Measurements from ENCODE around the gene SMCR8. TPM values are rescaled to one million over a fixed set of nuclear protein-coding genes. Genes with fewer than 3 reads are reported as not detected.
A peak's percentile ranks its signal among the peaks of the same experiment; 100 is the strongest.

The SMCR8 gene
- total RNA-seq, 1 donor from 2014 or later: 8.9 TPM

DNA sequence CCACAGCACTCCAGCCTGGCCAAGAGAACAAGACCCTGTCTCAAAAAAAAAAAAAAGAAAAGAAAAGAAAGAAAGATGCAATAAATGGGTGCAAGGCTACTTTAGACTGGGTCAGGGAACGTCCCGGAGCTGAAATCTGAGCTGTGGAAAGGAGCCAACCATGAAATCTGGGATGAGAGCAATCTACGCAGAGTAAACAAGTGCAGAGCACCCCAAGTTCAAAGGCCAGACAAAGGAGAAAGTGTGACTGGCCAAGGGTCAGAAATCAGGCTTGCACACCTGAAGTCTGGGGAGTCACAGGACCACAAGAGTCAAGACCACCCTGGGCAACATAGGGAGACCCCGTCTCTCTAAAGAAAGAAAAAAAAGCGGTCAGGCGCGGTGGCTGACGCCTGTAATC, 45.4 kb downstream of the SMCR8 start:
- Histone ChIP-seq H3K9ac (no peak overlapping the region), H3F3A (ENCODE audit: low read depth) (no peaks in the 10 kb centered on the region), H3K27ac (no peak overlapping the region), H3K4me1 (peaks cover 5% of the 10 kb centered on the region), H3K9me3 (ENCODE audit: low read depth) (no peaks in the 10 kb centered on the region), H3K79me2 (ENCODE audit: low read depth) (peaks cover 46% of the 10 kb centered on the region), H3K4me2 (no peak overlapping the region), H3K4me3 (no peak overlapping the region), H2AFZ (replicated peaks) (no peak overlapping the region), H3K27me3 (no peaks in the 10 kb centered on the region), H4K20me1 (ENCODE audit: low read depth) (no peaks in the 10 kb centered on the region), H3K36me3 (no peaks in the 10 kb centered on the region)
- peaks cover 3% of the 10 kb centered on the region for H3K27me3 Mint-ChIP-seq (ENCODE audit: insufficient read depth, low read depth)
- peak overlapping the region; percentile 41 for H3K4me3 Mint-ChIP-seq
- no peaks in the 10 kb centered on the region for H3K9me3 Mint-ChIP-seq
- DNase-seq (ENCODE audit: low spot score): no peak
- no peak overlapping the region for H3K27ac Mint-ChIP-seq
- peaks cover 17% of the 10 kb centered on the region for H3K4me1 Mint-ChIP-seq
- TF ChIP-seq EZH2phosphoT487 (IDR thresholded peaks at IDR 0.05) (no peak), EZH2 (IDR thresholded peaks at IDR 0.05) (no peak)
- TF ChIP-seq, protein P1, sequence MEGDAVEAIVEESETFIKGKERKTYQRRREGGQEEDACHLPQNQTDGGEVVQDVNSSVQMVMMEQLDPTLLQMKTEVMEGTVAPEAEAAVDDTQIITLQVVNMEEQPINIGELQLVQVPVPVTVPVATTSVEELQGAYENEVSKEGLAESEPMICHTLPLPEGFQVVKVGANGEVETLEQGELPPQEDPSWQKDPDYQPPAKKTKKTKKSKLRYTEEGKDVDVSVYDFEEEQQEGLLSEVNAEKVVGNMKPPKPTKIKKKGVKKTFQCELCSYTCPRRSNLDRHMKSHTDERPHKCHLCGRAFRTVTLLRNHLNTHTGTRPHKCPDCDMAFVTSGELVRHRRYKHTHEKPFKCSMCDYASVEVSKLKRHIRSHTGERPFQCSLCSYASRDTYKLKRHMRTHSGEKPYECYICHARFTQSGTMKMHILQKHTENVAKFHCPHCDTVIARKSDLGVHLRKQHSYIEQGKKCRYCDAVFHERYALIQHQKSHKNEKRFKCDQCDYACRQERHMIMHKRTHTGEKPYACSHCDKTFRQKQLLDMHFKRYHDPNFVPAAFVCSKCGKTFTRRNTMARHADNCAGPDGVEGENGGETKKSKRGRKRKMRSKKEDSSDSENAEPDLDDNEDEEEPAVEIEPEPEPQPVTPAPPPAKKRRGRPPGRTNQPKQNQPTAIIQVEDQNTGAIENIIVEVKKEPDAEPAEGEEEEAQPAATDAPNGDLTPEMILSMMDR (IDR thresholded peaks at IDR 0.05): no peak
- H3K36me3 Mint-ChIP-seq: peaks cover 8% of the 10 kb centered on the region

- Histone ChIP-seq H3K4me1 (peaks cover 5% of the 10 kb centered on the region), H3K9me3 (ENCODE audit: low read depth) (no peaks in the 10 kb centered on the region), H3K36me3 (no peaks in the 10 kb centered on the region), H4K20me1 (ENCODE audit: low read depth) (no peaks in the 10 kb centered on the region), H3F3A (ENCODE audit: low read depth) (no peaks in the 10 kb centered on the region), H2AFZ (replicated peaks) (peak overlapping the region; percentile 83), H3K4me2 (peak overlapping the region; percentile 80), H3K27me3 (no peaks in the 10 kb centered on the region), H3K27ac (no peak overlapping the region), H3K79me2 (ENCODE audit: low read depth) (peaks cover 46% of the 10 kb centered on the region), H3K9ac (no peak overlapping the region), H3K4me3 (peak overlapping the region; percentile 72)
- H3K27ac Mint-ChIP-seq: no peak overlapping the region
- peak overlapping the region; percentile 96 for H3K4me3 Mint-ChIP-seq
- H3K4me1 Mint-ChIP-seq: peaks cover 14% of the 10 kb centered on the region
- peaks cover 3% of the 10 kb centered on the region for H3K36me3 Mint-ChIP-seq
- H3K9me3 Mint-ChIP-seq: no peaks in the 10 kb centered on the region
- H3K27me3 Mint-ChIP-seq (ENCODE audit: insufficient read depth, low read depth): no peaks in the 10 kb centered on the region
- no peak for DNase-seq (ENCODE audit: low spot score)
- no peak for TF ChIP-seq EZH2phosphoT487 (IDR thresholded peaks at IDR 0.05)
- no peak for TF ChIP-seq EZH2 (IDR thresholded peaks at IDR 0.05)
- TF ChIP-seq, protein P1 (IDR thresholded peaks at IDR 0.05): no peak
Measured at GRCh38 chr17:18361837-18362697, 47.0 kb downstream of the SMCR8 start.

DNA sequence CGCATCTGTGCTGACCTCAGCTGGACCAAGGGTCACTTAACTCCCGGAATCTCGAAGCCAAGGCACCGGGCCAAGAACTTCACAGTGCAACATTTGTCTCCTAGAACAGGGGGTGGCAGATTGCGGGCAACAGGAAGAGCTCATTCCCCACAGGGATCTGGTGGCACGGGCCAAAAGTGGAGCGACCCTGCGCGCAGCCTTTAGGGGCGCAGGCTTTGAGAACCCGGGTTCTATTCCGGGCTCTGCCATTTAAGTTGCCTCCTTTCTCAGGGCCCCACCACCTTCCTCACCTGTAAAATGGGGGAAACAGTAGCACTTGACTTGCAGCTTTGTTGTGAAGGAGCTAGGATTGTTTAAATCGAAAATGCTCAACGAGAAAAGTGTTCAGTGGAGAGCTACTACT, 47.6 kb downstream of the SMCR8 start:
- Histone ChIP-seq H2AFZ (replicated peaks) (peak overlapping the region; percentile 83), H3K9me3 (ENCODE audit: low read depth) (no peaks in the 10 kb centered on the region), H3K27me3 (no peaks in the 10 kb centered on the region), H3K27ac (no peak overlapping the region), H3F3A (ENCODE audit: low read depth) (no peaks in the 10 kb centered on the region), H3K79me2 (ENCODE audit: low read depth) (peaks cover 46% of the 10 kb centered on the region), H3K4me2 (peak overlapping the region; percentile 80), H3K4me3 (peak overlapping the region; percentile 72), H3K9ac (peak overlapping the region; percentile 45), H3K4me1 (peaks cover 5% of the 10 kb centered on the region), H3K36me3 (no peaks in the 10 kb centered on the region), H4K20me1 (ENCODE audit: low read depth) (no peaks in the 10 kb centered on the region)
- Mint-ChIP-seq H3K9me3 (no peaks in the 10 kb centered on the region), H3K27me3 (ENCODE audit: insufficient read depth, low read depth) (no peaks in the 10 kb centered on the region), H3K4me1 (peaks cover 14% of the 10 kb centered on the region), H3K36me3 (peaks cover 3% of the 10 kb centered on the region), H3K4me3 (peak overlapping the region; percentile 96), H3K27ac (no peak overlapping the region)
- peak; percentile 55 for DNase-seq (ENCODE audit: low spot score)
- TF ChIP-seq, protein P1 (IDR thresholded peaks at IDR 0.05): peak; percentile 18
- no peak for TF ChIP-seq EZH2 (IDR thresholded peaks at IDR 0.05)
